NB4 (cell line): ENCODE results near the gene SLC9A1.

Experiments
- CTCF ChIP-seq: IDR thresholded peaks from one replicate; pipeline ENCODE4 v1.5.1; 2012; ENCODE audit warnings: low read depth, low read length
- MYC ChIP-seq: IDR thresholded peaks from 2 replicates; pipeline ENCODE4 v1.6.1; 2011; ENCODE audit warnings: low read depth, low read length
- POLR2A ChIP-seq: IDR thresholded peaks from 2 replicates; pipeline ENCODE4 v1.6.1; 2011; ENCODE audit warnings: mild to moderate bottlenecking; ENCODE audit not compliant: insufficient read length; ENCODE audit errors: extremely low read depth

- TF ChIP-seq CTCF (no peak), POLR2A (no peak), MYC (no peak)
Observed at GRCh38 chr1:27114546-27114945, 40.4 kb downstream of the SLC9A1 start.
